Measurements from ENCODE around the gene FAM53B.

FAM53B gene

DNA sequence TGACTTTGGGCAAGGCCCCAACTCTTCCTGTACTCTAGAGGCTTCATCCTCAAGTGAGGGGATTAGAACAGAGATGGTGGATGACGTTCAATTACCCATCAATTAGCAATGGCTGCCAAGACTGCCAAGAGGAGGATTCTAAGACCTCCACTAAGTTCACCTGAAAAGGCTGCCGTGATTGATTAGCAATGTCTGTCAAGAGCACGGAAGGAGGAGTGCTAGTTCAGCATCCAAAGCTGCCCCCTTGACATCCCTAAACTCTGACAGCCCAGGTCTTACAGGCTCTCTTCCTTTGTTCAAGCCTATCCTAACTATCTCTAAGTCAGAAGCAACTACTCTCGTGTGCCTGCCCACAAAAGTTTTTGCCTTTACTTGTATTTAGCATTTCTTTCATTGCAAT is 68.4 kb downstream of the FAM53B start:
- no peak for DNase-seq

DNA sequence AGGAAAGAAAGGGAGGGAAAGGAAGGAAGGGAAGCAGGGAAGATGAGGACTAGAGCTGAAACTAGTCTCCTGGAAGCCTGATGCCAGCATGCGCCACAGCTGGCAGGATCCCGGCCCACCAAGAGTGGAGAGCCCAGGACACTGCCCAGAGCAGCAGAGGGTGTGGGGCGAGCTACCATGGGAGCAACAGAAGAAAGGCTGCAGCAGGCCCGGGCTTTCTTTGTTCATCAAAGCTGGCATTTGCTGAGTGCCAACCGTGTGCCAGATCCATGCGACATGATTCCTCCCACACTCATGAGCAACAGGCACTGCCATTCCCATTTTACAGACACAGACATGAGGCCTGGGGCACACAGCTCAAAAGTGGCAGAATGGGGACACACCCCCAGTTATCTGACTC is 68.9 kb downstream of the FAM53B start:
- DNase-seq = no peak

DNA sequence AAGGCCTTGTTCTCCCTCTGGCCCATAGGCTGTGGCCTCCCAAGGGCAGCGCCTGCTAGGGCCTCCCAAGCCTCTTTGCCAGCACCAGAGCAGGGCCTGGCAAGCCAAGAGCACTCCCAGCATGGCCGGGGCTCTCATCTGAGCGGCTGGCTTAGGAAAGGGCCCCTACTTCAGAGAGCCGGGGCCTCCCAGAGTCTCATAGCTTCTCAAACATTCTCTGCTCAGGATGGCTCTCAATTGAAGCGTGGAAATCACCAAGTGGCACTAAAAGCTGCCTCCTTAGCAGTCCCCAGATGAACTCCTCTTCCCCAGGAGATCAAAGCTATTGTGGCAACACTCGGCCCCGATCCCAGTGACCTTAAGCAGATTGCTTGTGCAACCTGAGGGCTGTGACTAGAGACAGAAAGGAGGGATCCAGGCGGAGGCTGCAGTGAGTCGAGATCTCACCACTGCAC is 69.4 kb downstream of the FAM53B start:
- no peak for DNase-seq

DNA sequence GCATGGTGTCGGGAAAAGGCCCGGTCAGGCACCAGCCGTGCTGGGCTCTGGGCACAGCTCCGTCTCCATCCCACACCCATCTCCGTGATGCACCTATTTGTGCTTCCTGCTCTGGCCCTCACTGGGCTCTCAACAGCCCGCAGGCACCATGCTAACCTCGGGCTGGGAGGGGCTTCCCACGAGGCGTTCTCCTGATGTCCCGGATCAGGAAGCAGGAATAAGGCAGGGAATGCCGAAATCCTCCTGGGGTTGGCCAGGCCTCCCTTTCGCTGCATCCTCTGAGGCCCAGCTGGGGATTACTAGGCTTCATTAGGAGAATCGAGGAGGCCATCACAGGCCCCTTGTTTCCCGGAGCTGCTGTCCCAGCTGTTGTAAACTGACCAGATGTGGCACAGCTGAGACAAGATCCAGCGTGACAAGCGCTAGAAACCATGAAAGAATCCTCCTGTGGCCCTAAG is 72.0 kb downstream of the FAM53B start:
- no peak for DNase-seq

DNA sequence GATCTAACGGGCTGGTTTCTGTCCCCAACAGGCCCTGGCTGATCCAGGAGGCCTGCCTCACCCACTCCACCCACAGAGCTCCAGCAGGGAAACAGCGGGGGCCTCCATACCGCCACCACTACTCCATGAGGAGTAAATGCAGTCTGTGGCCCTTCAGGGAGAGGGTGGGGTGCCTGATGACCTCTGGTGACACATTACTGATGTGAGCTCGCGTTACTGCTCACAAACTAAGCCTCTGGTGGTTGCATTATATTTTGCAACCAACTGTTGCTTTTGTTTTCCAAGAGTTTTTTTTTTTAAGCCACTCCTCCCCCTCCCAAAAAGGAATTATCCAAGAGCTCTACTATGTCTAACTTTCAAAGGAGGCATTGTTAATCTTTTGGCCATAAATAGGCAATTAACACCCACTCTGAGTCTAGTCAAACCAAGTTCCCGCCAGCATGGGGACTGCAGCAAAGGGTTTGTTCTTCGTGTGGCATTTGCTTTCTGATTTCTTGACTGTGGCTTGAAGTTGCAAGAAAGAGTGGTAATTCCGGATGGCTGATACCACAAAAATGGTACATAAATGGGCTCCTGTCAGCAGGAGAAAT is 72.6 kb downstream of the FAM53B start:
- DNase-seq = no peak

DNA sequence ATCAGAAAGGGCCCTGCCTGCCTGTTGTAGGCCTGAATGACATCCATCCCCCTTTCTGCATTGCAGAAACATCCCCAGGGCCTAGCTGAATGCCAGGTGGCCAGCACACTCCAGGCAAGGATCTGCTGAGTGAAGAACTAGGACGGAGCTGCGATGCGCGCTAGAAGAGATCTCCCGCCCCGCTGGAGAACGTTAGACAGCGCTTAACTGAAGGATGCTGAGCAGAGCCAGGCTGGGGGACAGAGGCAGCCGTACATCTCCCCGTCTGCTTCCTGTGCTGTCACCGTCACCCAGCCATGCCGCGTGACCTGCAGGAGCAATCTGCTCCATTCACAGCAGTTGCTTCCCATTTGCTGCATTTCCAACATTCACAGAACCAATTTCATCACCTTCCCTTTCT is 73.3 kb downstream of the FAM53B start:
- no peak for DNase-seq

DNA sequence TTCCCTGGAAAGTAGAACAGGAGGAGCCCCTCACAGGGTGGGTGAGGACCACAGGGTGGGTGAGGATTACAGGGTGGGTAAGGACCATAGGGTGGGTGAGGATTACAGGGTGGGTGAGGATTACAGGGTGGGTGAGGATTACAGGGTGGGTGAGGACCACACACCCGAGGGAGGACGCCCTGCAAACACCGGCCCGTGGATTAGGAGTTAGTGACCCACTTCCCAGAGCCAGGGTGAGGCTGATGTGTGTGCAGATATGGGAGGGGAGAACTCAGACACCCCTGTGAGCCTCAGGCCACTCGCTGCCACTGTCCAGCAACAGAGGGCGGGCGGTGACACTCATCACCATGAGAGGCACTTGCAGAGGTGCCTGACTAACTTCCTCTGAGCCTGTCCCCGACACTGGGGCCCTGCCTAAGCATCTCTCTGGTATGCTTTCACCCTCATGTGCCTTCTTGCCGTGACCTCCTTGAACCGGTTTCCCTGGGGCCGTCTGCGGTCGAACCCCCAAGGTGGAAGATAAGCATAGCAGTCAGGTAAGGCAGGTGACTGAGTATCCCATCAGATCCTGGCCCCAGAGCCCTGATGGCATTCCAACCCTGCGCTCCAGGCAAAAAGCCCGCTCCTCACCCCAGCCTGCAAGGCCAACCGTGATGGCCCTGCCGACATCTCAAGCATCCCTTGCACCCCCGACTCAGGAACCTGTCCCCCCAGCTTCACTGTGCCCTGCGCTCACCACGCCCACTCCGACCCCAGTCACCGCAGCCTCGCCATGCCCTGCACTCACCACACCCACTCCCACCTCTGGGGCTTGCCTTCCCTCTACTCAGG is 74.1 kb downstream of the FAM53B start:
- DNase-seq = no peak

DNA sequence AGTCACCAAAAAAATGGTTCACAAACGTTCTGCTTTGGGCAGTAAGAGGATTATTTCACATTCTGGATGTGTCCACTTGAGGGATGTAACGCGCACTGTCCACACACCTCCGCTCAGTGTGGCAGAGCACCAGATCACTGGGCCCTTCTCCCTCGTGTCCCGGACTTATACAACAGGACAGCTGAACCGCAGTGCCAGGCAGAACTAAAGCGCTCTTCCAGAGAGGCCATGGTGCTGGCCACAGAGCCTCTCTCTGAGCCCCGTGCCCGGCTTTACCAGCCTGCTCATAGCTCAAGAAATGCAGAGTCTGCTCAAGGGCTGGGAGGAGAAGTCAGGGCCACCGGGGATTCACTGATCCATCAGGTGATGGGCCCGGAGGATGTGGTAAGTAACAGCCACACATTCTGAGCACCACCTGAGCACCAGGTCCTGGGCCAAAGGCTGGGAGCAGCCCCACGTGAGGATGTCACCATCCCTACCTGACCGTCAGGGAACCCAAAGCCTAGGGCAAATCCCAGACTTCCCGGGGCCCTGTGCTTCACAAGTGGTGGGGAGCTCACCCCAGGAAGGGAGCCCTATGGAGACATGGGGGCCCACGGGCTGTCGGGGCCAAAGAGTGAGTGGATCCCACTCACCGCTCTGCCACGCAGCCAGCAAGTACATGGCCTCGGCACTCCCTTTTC is 74.9 kb downstream of the FAM53B start:
- no peak for DNase-seq

DNA sequence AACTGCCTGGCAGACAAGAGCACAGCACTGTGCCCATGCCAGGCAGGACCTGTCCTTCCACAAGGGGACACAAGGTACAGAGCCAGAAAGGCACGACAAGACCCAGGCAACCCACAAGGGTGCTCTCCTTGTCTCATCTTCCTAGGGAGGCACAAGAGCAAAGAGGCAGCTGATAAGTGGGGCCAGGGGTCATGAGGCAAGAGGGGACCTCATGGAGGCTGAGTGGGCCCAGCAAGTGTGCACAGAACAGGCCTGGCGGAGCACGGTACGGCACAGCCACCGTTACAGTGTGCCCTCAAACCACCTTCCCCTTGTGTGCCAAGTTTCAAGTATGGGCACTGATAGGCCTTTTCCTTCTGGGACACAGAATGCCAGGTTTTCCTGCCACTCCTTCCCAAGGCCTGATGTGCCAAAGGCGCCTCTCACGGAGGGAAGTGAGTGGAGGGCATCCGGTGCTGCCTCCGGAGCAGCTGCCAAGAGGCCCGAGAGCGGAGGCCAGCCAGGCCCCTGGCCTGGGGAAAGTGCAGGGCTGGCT is 75.6 kb downstream of the FAM53B start:
- DNase-seq = no peak

DNA sequence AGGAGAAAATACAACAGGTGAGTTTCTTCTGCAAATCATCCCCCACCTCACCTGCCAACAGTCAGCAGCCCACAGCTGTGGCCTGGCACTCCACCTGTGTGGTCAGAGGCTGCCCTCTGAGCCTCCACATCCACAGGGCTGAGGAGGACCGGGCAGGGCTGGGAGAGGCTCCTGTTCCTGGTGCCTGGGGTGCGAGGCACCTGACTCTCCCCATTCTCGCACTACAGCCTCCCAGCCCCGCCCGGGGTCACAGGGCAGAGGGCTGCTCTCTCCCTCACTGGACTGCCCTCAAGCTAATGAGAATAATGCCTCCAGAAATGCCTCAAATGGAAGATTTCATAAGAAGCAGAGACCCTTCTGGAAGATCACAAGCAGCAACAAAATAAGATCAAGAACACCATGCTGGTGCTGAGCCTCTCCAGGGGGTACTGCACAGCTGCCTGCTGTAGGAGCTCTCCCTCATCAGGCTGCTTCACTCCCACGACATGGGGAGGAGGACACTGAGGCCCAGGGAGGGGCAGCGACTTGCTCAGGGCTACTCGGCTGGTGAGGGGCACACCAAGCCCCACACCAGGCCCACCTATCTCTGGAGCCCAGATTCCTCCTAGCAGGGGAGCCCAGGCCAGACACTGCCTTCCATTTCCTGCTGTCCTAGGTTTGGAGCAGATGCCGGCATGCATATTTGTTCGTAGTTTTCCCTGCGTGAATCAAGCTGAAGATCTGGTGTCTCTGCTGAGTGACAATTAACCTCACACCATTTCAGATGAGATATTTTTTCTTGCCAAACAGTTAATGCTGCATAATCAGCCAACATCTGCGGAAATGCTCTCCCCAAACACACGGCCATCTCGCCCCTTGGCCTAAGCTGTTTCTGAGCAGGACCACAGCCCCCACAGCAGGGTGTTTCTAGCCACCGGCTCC is 76.5 kb downstream of the FAM53B start:
- no peak for DNase-seq

DNA sequence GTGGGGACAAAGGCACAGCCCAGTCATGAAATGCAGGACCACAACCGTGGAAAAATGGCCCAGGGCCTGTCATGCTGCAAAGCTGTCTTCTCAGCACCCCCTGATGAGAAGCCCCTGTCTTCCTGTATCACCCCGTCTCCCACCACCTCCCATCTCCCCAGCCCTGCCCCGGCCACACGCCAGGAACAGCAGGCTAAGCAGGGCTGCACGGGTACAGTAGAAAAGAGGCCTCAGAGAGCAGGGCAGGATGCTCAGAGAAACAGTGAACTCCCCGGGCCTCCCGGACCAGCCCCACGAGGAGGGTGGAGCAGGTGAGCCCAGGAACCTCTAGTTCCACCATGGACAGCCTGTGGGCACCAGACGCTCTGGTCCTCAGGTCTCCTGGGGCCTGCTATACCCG is 77.7 kb downstream of the FAM53B start:
- DNase-seq = no peak

DNA sequence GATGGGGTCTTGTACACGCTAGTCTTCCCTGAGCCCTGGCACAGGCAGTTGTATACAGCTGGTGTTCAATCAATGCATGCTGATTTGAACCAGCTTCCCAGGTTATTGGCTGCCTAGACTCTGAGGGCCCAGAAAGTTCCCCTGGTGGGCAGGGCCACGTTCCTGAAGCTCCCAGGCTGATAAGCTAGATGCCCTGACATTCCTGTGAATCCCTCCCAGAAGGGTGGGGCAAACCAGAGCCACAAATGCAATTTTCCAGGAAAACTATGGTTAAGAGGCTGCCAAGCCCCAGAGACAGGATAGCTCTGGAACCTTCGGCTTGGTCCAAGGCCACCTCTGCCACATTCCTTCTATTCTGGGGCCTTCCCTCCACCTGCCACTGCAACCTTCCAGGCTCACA is 78.2 kb downstream of the FAM53B start:
- no peak for DNase-seq

DNA sequence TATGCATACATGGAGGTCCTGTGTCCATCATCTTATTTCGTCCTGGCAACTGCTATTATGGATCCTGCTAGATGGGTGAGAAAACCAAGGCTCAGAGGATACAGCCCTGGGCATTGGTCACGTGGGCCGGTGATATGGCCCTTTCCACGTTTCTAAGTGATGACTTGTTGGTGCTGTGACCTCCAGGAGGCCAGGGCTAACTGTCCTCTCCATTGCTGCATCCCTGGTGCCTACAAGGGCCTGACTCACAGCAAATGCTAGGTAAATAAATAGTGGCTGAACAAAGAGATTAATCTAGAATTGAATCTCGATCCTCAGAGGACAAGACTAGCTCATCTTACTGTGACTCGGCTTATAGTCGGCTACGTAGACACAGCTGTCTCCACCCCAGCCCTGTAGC is 78.6 kb downstream of the FAM53B start:
- no peak for DNase-seq

DNA sequence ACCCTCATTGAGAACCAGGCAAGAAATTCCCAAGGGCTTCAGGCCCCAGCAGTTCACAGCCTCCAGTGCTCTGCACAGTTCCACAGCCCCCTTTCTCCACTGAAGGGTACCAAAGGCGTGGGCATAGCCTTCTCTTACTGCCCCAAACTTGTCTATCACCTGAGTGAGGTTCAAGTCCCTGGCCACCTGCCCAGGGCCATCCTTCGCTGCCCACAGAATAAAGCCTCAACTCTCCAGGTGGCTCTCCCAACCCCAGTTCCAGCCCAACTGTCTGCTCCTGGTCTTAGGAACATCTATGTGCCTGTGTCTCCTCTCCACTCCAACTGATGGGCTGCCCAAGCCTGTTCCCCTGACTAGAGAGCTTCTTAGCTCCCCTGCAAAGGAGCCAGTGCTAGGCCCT is 79.1 kb downstream of the FAM53B start:
- DNase-seq = no peak

DNA sequence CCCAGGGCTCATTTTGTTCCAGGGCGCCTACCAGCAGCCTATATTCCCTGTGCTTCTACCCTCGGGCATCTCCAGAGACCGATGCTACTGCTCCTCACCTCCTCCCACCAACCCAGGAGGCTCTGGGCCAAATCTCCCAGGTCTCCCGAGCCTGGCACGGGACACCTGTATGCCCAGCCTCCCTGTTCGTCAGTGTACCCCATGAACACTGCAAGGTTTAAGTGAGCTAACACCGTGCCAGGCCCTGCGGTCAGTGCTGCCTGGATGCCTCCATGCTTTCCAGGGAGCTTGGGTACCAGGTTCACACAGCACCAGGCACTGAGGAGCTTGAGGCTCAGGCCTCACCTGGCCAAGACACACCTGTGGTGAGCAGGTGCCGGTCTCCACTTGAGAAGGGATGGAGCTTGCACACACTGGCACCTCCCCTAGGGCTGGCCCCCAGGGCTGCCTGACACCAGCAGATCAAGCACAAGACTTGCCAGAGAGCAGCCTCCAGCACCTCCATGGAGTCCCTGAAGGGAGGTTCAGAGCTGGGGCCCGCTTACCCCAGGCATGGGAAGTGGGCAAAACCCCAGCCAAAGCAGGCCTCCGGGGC is 80.3 kb downstream of the FAM53B start:
- no peak for DNase-seq

DNA sequence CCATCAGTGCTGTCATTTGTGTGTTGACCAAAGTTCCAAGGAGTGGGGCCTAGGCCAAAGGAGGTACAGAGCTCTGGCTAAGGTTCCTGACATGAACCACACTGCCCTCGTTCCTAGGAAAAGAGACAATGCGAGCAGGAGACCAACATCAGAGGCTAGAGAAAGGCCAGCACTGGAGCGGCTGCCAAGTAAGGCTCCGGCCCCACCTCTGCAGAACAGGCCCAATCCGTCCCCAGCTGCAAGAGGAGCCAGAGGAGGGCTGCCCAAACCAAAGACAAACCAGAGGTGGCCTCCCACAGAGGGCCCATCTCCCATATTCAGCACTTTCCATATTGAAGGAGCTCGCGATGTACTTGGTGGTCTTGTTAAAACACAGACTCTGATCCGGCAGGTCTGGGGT is 81.0 kb downstream of the FAM53B start:
- DNase-seq = no peak

DNA sequence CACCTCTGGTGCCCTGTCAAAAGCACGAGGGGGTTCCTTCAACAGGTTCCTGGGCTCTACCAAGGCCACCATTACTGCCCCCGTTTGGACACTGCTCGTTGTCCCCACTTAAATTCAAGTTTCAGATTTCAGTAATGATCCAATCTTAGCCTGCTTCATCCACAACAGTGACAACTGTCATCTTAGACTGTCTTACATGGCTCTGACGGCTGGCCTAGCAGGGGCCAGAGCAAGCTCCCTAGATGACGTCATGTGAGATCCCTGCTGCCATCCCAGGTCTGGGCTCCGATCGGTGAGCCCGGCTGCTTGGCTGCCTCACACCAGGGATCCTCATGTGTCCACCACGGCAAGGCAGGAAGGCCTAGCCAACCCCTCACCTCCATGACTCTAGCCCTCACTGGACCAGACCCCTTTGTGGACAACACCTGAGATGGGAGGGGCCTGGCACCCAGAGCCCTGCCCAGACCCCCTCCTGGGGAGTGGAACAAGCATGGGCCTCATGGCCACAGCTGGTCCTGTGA is 82.5 kb downstream of the FAM53B start:
- DNase-seq = no peak

DNA sequence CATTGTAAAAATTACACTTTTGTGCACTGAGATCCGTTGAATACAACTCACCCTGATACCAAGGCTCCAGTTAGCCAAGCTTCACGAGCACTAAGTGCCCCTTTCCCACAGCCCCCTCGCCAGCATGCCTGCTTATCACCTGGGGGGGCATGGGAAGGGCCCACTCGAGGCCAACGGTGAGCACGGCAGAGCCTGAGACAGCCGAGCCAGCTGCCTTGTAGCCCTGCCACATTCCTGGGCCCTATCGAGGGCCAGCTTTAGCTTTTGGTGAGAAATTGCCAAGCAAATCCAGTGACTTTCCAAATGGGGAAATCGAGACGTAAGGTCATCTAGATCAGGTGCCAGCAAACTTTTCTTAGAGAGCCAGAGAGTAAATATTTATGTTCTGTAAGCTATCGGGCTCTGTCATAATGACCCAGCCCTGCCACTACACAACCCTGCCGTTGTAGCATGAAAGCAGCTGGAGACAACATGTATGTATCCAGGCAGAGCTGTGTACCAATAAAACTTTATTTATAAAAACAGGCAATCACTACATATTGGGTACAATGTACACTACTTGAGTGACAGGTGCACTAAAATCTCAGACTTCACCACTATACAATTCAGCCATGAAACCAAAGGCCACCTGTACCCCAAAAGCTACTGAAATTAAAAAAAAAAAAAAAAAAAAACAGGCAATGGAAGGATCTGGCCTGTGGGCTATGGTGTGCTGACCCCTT is 83.6 kb downstream of the FAM53B start:
- no peak for DNase-seq

DNA sequence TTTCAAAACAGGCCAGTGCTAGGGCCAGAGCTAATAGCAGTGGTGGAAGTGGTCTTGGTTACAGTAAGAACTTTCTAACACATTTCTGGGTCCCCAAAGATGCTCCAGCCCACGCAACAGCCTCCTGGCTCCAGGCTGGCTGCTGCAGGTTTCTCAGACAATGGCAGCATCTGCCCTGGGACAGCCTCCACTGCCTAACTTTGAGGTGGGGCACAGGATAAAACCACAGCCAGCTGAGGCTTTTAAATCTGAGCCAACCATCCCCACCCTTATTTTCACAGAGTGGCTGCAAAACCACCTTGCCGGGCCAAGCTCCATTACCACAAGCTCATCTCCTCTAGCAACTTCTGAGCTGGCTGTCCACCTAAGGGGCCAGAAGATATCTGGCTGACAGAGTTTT is 84.8 kb downstream of the FAM53B start:
- DNase-seq = no peak

DNA sequence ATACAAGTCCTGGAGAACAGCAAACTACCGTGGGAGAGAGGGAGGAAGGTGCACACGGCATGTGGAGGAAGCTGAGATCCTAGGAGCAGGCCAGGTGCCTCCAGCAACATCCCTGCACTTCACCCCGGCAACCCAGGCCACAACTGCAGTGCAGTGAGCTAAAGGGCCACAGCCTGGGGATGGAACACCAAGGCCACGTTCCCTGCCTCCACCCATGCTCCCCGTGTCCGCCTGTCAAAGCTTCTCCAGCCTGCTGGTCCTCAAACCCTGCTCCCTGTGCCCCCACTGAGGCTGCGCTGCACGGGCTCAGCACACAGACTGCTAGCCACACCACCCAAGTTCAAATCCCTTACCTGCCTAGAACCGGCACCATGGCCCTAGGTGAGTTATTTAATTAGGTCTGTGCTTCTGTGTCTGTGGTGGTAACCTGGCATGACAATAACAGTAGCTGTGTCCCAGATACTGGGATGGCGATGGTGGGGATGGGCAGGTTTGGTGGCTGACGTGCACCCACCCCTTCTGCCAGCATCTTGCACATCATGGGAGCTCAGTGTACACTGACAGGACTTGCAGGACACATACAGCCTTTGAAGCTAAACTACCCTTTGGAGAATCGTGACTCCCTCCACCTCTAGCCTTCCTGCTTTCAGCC is 85.5 kb downstream of the FAM53B start:
- DNase-seq = no peak

DNA sequence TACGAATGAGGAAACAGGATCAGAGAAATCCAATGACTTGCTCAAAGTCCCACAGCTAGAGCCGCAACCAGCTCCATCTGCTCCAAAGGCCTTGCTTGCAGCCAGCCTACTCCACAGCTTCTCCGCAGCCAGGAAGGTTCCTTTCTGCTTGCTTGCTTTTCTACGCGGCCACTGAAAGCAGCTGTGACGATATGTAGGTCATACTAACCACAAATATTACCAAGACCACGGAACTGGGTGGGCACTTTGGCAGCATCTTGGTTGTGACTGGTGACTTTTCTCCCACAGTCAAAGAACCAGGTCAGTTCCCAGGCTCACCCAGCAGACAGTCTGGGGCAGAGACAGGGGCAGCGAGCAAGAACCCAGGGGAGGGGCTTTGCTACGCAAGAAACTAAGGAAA is 86.4 kb downstream of the FAM53B start:
- no peak for DNase-seq

Data from NCI-H2227 treated with DMSO at 0.1 percent for 48 hours (cell line).